Brain microvascular endothelial cell (primary cell): ENCODE results near the gene PLEKHB2.
"Not testable (repeated sequence)": the region's sequence is repeated elsewhere in the genome, so short reads cannot be mapped to it uniquely, and the experiment has no call there.

Experiments used
- DNase-seq: peaks from one replicate; pipeline ENCODE4 v3.0.0-alpha.2; 2020
- H3K27ac ChIP-seq: fragments of 250-450 bp; sonication (Bioruptor Pico); 2 replicates; pipeline ENCODE4 v1.5.1; 2020; ENCODE audit warnings: mild to moderate bottlenecking, moderate library complexity
- H3K27me3 ChIP-seq: fragments of 250-450 bp; sonication (Bioruptor Pico); replicated peaks from 2 replicates; pipeline ENCODE4 v1.5.1; 2020; ENCODE audit warnings: mild to moderate bottlenecking
- H3K36me3 ChIP-seq: fragments of 250-450 bp; sonication (Bioruptor Pico); replicated peaks from 2 replicates; pipeline ENCODE4 v1.5.1; 2020; ENCODE audit warnings: mild to moderate bottlenecking
- H3K4me3 ChIP-seq: 2 replicates; pipeline ENCODE4 v1.5.1; 2011; ENCODE audit warnings: low read depth, mild to moderate bottlenecking, control low read depth, low read length, moderate library complexity
- in situ Hi-C: cut with HindIII; loops from 2 replicates; pipeline ENCODE4 v1.10.0; 2017; ENCODE audit warnings: low sequenced_read_pairs, low pct_ligation_motif_present
- TF ChIP-seq, protein P1 (sequence below): IDR thresholded peaks from 2 replicates; pipeline ENCODE4 v1.5.1; 2011; ENCODE audit warnings: low read depth, mild to moderate bottlenecking, moderate library complexity, low read length, control low read depth, inconsistent platforms; ENCODE audit errors: missing control alignments

Gene PLEKHB2

GRCh38 chr2:131105950-131106801, 1.0 kb downstream of the PLEKHB2 start:
- H3K27me3 ChIP-seq, result no peaks in the 10 kb centered on the region
- in situ Hi-C loops, result no loop called here
- no peaks in the 10 kb centered on the region for H3K36me3 ChIP-seq
- TF ChIP-seq, protein P1, sequence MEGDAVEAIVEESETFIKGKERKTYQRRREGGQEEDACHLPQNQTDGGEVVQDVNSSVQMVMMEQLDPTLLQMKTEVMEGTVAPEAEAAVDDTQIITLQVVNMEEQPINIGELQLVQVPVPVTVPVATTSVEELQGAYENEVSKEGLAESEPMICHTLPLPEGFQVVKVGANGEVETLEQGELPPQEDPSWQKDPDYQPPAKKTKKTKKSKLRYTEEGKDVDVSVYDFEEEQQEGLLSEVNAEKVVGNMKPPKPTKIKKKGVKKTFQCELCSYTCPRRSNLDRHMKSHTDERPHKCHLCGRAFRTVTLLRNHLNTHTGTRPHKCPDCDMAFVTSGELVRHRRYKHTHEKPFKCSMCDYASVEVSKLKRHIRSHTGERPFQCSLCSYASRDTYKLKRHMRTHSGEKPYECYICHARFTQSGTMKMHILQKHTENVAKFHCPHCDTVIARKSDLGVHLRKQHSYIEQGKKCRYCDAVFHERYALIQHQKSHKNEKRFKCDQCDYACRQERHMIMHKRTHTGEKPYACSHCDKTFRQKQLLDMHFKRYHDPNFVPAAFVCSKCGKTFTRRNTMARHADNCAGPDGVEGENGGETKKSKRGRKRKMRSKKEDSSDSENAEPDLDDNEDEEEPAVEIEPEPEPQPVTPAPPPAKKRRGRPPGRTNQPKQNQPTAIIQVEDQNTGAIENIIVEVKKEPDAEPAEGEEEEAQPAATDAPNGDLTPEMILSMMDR, result no peak
- H3K27ac ChIP-seq, result peak overlapping the region; percentile 89
- H3K4me3 ChIP-seq, result peak overlapping the region; percentile 95
- peak; percentile 43 for DNase-seq

GRCh38 chr2:131112529-131112928, 7.4 kb downstream of the PLEKHB2 start:
- Histone ChIP-seq H3K27me3 (no peaks in the 10 kb centered on the region), H3K4me3 (no peak overlapping the region), H3K36me3 (peaks cover 3% of the 10 kb centered on the region), H3K27ac (no peak overlapping the region)
- in situ Hi-C loops, result no loop called here
- no peak for DNase-seq
- TF ChIP-seq, protein P1, result no peak

DNA sequence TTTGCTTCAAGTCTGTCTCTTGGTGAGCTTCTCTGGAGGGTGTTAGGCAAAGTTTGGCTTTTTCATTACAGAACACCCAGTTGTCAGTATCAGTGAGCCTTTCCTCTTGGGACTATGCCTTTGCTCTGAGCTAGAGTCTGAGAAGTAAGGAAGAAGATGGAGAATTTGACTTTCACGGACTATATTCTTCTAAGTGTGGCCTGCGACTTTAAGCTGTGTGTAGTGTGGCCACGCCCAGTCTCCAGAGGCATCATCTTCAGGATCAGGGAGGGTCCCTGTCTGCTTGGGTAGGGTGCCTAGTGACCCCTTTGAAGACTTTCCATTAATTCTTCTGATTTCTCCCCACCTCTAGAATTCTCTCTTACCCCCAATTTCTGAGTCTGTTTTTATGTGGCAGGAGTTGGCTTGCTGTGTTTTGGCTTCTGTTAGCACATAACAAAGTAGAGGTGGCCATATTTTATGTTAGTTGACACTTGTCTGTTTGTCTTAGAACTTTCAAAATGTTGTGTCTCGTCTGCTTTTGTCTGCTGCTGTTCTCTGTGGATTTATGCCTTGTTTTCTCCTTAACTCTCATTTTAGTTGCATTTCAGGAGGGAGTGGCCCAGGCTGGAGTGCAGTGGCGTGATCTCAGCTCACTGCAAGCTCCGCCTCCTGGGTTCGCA, 8.6 kb downstream of the PLEKHB2 start:
- in situ Hi-C loops, result no loop called here
- no peak overlapping the region for H3K4me3 ChIP-seq
- H3K27me3 ChIP-seq, result no peaks in the 10 kb centered on the region
- TF ChIP-seq, protein P1, result no peak
- DNase-seq, result no peak
- H3K27ac ChIP-seq, result no peak overlapping the region
- H3K36me3 ChIP-seq, result peaks cover 3% of the 10 kb centered on the region

DNA sequence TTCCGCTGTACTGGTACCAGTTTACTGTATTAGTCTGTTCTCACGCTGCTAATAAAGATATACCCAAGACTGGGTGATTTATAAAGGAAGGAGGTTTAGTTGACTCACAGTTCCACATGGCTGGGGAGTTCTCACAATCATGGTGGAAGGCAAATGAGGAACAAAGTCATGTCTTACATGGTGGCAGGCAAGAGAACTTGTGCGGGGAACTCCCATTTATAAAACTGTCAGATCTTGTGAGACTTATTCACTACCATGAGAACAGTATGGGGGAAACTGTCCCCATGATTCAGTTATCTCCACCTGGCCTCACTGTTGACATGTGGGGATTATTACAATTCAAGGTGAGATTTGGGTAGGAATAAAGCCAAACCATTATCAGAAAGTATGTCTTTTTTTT, 9.8 kb downstream of the PLEKHB2 start:
- in situ Hi-C loops, H3K36me3 ChIP-seq, H3K4me3 ChIP-seq, H3K27me3 ChIP-seq, H3K27ac ChIP-seq, DNase-seq: not testable (repeated sequence)

DNA sequence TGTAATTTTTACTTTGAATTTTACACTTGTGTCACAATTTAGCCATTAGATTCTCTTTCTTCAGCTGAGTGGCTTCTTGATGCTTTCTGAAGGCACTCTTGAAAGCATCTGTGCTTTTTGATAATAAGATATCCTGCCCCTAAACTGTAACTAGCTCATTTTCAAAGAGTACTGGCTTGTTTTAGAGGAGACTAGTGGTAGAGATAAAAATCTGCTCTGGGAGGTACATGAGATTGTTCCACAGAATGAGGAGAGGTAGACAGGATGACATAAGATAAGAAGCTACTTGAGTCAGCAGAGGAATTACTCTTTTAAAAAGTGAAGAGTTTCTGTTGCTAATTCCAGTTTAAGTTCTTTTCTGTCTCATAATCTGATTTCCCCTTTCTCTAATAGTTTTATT, 10.6 kb downstream of the PLEKHB2 start:
- H3K36me3 ChIP-seq, result peaks cover 3% of the 10 kb centered on the region
- H3K4me3 ChIP-seq, result no peak overlapping the region
- H3K27ac ChIP-seq, result no peak overlapping the region
- no peak for DNase-seq
- in situ Hi-C loops, result no loop called here
- H3K27me3 ChIP-seq, result no peaks in the 10 kb centered on the region
- TF ChIP-seq, protein P1, result no peak

- H3K36me3 ChIP-seq, result peaks cover 8% of the 10 kb centered on the region
- TF ChIP-seq, protein P1, result no peak
- H3K27ac ChIP-seq, result no peak overlapping the region
- in situ Hi-C loops, result no loop called here
- H3K4me3 ChIP-seq, result no peak overlapping the region
- DNase-seq, result no peak
- no peaks in the 10 kb centered on the region for H3K27me3 ChIP-seq
These were observed 15.7 kb downstream of the PLEKHB2 start for GRCh38 chr2:131120815-131121317.
